ENCODE measurements around the gene TUBE1.
A peak's percentile ranks its signal among the peaks of the same experiment; 100 is the strongest.
"Not testable (repeated sequence)": the region's sequence is repeated elsewhere in the genome, so short reads cannot be mapped to it uniquely, and the experiment has no call there.

Gene TUBE1

DNA sequence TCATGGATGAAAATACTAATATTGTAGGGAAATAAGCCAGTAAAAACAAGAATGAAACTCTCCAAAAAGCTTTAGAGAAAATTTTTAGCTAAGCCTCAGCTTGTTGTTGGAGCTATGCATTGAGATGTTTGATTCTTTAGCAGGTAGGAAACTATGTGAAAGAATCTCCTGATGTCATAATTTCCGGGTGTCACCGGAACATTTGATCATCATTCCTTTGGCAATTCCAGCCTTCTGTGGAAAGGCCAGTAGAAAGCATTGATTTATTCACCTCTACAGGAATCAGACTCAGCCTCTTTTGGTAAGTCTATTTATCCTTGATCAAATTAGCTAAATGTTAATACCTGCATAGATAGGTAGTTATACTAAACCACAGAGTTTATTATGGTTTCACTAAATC lies 9.6 kb upstream of the TUBE1 start:
- Mint-ChIP-seq H3K9me3 (no peaks in the 10 kb centered on the region), H3K4me1 (ENCODE audit: low read depth) (no peaks in the 10 kb centered on the region), H3K27ac (no peak overlapping the region), H3K27me3 (ENCODE audit: low read depth) (peaks cover 39% of the 10 kb centered on the region), H3K4me3 (no peak overlapping the region), H3K36me3 (ENCODE audit: low read depth) (no peaks in the 10 kb centered on the region)

DNA sequence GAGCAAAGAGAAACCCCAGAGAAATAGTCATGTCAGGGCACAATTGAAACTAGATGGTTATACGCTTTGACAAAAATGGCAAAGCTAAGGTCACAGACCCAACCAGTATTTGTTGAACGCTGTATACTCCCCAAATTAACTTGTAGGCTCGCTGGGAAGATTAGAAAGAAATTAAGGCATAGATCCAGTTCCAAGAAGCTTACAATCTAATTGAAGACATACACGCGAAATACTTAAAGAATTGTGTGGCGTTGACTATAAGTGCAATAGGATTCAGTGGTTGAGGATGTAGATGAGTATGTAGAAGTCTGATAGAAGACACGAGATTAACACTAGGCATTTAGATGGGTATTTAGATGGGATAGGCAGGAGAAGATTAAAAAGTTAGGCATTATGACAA lies 634 bp upstream of the TUBE1 start:
- H3K27me3 Mint-ChIP-seq (ENCODE audit: low read depth), result peaks cover 39% of the 10 kb centered on the region

GRCh38 chr6:112086744-112087135 lies 542 bp downstream of the TUBE1 start:
- Mint-ChIP-seq H3K27me3 (ENCODE audit: low read depth) (peaks cover 29% of the 10 kb centered on the region), H3K4me1 (ENCODE audit: low read depth) (peaks cover 3% of the 10 kb centered on the region), H3K9me3 (no peaks in the 10 kb centered on the region), H3K4me3 (no peak overlapping the region), H3K36me3 (ENCODE audit: low read depth) (no peaks in the 10 kb centered on the region), H3K27ac (no peak overlapping the region)

More for the DNA sequence above, 634 bp upstream of the TUBE1 start:
- Mint-ChIP-seq H3K4me1 (ENCODE audit: low read depth) (peaks cover 3% of the 10 kb centered on the region), H3K4me3 (no peak overlapping the region), H3K36me3 (ENCODE audit: low read depth) (no peaks in the 10 kb centered on the region), H3K9me3 (no peaks in the 10 kb centered on the region), H3K27ac (no peak overlapping the region)

- H3K4me1 Mint-ChIP-seq (ENCODE audit: low read depth), result peaks cover 3% of the 10 kb centered on the region
- peaks cover 20% of the 10 kb centered on the region for H3K27me3 Mint-ChIP-seq (ENCODE audit: low read depth)
- no peaks in the 10 kb centered on the region for H3K9me3 Mint-ChIP-seq
- H3K36me3 Mint-ChIP-seq (ENCODE audit: low read depth), result no peaks in the 10 kb centered on the region
- H3K27ac Mint-ChIP-seq, result no peak overlapping the region
- peak overlapping the region; percentile 39 for H3K4me3 Mint-ChIP-seq
Measured at GRCh38 chr6:112085286-112086065, 1.8 kb downstream of the TUBE1 start.

DNA sequence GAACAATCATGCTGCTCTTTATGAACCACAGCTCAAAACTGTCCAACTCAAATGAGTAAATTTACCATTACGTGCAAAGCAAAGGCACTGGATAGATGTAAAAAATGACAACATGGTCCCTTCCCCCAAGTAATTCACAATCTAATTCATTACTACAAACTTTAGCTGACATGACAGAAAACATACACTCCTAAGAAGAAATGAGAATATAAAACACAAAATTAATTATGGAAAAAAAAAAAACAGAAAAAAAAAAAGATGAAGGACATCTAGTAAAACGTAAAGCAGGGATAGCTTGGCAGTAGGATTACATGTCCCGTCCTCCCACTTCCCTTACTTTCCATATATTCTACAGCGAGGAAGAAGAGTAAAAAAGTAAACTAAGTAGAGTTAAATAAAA lies 5.7 kb downstream of the TUBE1 start:
- H3K27me3 Mint-ChIP-seq (ENCODE audit: low read depth), result no peaks in the 10 kb centered on the region
- no peak overlapping the region for H3K27ac Mint-ChIP-seq
- peaks cover 5% of the 10 kb centered on the region for H3K36me3 Mint-ChIP-seq (ENCODE audit: low read depth)

GRCh38 chr6:112066606-112067005 lies 20.7 kb downstream of the TUBE1 start:
- no peaks in the 10 kb centered on the region for H3K4me1 Mint-ChIP-seq (ENCODE audit: low read depth)
- no peaks in the 10 kb centered on the region for H3K9me3 Mint-ChIP-seq
- H3K4me3 Mint-ChIP-seq, result no peak overlapping the region
- H3K27me3 Mint-ChIP-seq (ENCODE audit: low read depth), result peaks cover 4% of the 10 kb centered on the region
- H3K27ac Mint-ChIP-seq, result no peak overlapping the region
- peaks cover 5% of the 10 kb centered on the region for H3K36me3 Mint-ChIP-seq (ENCODE audit: low read depth)

More for the DNA sequence above, 5.7 kb downstream of the TUBE1 start:
- peaks cover 3% of the 10 kb centered on the region for H3K4me1 Mint-ChIP-seq (ENCODE audit: low read depth)
- no peaks in the 10 kb centered on the region for H3K9me3 Mint-ChIP-seq
- no peak overlapping the region for H3K4me3 Mint-ChIP-seq

DNA sequence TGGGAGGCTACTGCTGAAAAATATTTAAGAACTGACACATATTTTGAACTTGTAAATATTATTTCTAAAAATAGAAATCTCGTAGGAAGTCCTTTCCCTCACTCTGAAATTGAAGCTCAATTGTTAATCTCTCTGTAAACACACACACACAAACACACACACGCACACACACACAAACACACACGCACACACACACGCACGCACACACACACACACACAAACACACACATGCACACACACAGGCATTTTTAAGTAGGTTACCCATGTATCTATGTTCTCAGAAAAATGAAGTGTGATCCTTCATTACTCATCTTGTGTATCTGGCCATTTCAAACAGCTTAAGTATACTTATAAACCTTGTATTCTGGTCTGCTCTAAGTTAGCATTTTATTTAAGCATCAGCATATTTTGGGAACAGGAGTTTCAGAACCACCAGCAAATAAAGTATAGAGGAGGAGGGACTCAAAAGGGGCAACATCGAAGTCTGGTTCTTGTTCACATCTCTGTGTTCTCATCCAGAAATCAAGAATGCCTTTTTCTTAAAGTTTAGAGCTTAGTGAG lies 21.8 kb downstream of the TUBE1 start:
- H3K36me3 Mint-ChIP-seq (ENCODE audit: low read depth), result peaks cover 5% of the 10 kb centered on the region
- H3K27ac Mint-ChIP-seq, result no peak overlapping the region
- H3K4me3 Mint-ChIP-seq, result no peak overlapping the region
- H3K9me3 Mint-ChIP-seq, result no peaks in the 10 kb centered on the region
- no peaks in the 10 kb centered on the region for H3K4me1 Mint-ChIP-seq (ENCODE audit: low read depth)
- peaks cover 4% of the 10 kb centered on the region for H3K27me3 Mint-ChIP-seq (ENCODE audit: low read depth)

DNA sequence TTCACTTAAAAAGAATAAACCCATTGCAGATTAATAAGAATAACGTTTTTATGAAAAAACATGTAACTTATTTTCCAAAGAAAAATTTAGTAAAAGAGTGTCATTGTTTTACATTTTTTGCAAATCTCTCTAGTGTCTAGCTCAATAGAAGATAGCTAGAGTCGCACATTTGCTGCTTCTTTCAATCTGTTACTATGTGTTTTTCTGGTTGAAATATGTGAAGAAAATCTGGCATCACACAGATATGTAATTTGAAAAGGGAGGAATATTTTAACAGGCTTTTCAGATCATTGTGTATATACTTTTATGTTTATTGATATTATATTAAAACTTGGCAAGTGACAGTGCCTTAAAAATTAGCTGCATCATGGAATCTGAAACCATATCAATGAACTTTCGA lies 24.3 kb downstream of the TUBE1 start:
- Mint-ChIP-seq H3K4me1 (ENCODE audit: low read depth) (no peaks in the 10 kb centered on the region), H3K9me3 (no peaks in the 10 kb centered on the region), H3K27me3 (ENCODE audit: low read depth) (peaks cover 4% of the 10 kb centered on the region), H3K4me3 (no peak overlapping the region), H3K27ac (no peak overlapping the region), H3K36me3 (ENCODE audit: low read depth) (no peaks in the 10 kb centered on the region)

- H3K9me3 Mint-ChIP-seq, result no peaks in the 10 kb centered on the region
- no peak overlapping the region for H3K4me3 Mint-ChIP-seq
- no peak overlapping the region for H3K27ac Mint-ChIP-seq
- H3K27me3 Mint-ChIP-seq (ENCODE audit: low read depth), result peaks cover 4% of the 10 kb centered on the region
- no peaks in the 10 kb centered on the region for H3K4me1 Mint-ChIP-seq (ENCODE audit: low read depth)
- no peaks in the 10 kb centered on the region for H3K36me3 Mint-ChIP-seq (ENCODE audit: low read depth)
Measured at GRCh38 chr6:112061605-112062004, 25.7 kb downstream of the TUBE1 start.

DNA sequence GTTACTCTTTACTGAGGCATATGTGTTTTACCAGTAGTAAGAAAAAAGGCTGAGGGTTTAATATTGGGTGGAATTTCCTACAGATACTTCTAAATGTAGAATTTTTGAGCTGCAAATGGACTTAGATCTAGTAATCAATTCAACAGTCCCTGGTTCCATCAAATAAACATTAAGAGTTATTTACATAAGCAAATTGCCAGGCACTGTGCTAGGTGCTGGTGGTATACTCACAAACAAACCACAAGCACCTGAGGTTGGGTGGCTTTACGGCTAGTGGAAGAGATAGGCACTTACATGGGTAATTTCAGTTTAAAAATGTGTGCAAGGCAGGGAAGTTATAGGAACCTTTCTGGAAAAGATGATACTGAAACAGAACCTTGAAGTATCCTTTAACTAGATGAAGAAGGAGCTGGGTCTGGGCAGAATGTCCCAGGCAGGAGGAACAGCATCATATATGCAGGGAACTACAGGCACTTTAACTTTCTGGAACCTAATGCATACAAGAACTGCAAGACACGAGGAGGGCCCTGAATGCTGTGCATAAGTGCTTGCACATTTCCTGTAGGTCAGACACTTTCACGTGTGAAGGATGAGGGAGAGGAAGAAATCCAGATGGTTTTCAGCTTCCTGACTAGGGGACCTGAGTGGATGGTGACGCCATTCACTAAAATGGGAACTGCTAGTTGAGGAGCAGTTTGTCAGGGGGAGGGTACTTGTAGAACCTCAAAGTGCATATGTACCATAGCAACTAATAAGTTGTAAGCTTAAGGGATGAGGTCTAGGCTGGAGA lies 28.8 kb downstream of the TUBE1 start:
- H3K4me1 Mint-ChIP-seq (ENCODE audit: low read depth), result no peaks in the 10 kb centered on the region
- H3K9me3 Mint-ChIP-seq, result no peaks in the 10 kb centered on the region
- H3K27ac Mint-ChIP-seq, result no peak overlapping the region
- H3K36me3 Mint-ChIP-seq (ENCODE audit: low read depth), result no peaks in the 10 kb centered on the region
- peaks cover 10% of the 10 kb centered on the region for H3K27me3 Mint-ChIP-seq (ENCODE audit: low read depth)
- no peak overlapping the region for H3K4me3 Mint-ChIP-seq

DNA sequence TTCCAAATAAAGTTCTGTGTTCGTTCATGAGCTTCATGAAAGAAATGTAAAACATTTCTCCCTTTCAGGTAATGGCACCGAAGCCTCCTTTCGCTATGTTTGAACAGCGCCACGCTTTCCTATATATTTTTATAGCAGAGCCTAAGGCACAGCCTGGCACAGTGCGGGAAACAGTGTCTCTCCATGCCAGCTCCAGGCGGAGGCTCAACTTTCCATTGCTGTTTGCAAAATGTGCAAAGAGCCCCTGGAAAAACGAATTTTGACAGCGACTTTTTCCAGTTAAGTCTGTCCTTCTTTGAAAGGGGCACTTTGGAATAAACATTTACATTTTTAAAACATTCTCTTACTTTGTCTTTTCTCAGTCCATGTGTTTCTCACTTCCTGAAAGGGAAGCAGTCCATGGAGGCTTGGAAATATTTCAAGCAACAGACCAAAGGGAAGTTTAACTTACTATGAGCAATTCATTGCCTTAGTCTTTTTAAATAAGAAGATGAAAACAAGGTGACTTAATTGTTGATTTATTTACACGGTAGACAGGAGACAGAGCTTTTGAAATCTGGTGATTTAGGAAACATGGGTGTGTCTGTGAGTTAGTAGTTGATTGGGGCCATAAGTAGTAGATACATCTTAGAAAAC lies 32.6 kb downstream of the TUBE1 start:
- Mint-ChIP-seq H3K27me3 (ENCODE audit: low read depth) (peaks cover 10% of the 10 kb centered on the region), H3K36me3 (ENCODE audit: low read depth) (no peaks in the 10 kb centered on the region), H3K27ac (no peak overlapping the region), H3K4me1 (ENCODE audit: low read depth) (no peaks in the 10 kb centered on the region), H3K9me3 (no peaks in the 10 kb centered on the region), H3K4me3 (no peak overlapping the region)

- Mint-ChIP-seq H3K27me3 (ENCODE audit: low read depth) (peaks cover 10% of the 10 kb centered on the region), H3K27ac (no peak within 1 kb of the TSS), H3K4me3 (no peak within 1 kb of the TSS), H3K4me1 (ENCODE audit: low read depth) (no peaks in the 10 kb centered on the region), H3K9me3 (no peaks in the 10 kb centered on the region), H3K36me3 (ENCODE audit: low read depth) (no peaks in the 10 kb centered on the region)
Measured at GRCh38 chr6:112054001-112054400, 33.3 kb downstream of the TUBE1 start, which contains the start of gene CCN6. Gene CCN6 (plus strand): TSS chr6:112054104. CDS start chr6:112054358, 254 bp downstream.

- H3K4me3 Mint-ChIP-seq; H3K9me3 Mint-ChIP-seq; H3K4me1 Mint-ChIP-seq (ENCODE audit: low read depth); H3K36me3 Mint-ChIP-seq (ENCODE audit: low read depth); H3K27me3 Mint-ChIP-seq (ENCODE audit: low read depth); H3K27ac Mint-ChIP-seq: not testable (repeated sequence)
Measured at GRCh38 chr6:112051251-112051740, 36.0 kb downstream of the TUBE1 start.

DNA sequence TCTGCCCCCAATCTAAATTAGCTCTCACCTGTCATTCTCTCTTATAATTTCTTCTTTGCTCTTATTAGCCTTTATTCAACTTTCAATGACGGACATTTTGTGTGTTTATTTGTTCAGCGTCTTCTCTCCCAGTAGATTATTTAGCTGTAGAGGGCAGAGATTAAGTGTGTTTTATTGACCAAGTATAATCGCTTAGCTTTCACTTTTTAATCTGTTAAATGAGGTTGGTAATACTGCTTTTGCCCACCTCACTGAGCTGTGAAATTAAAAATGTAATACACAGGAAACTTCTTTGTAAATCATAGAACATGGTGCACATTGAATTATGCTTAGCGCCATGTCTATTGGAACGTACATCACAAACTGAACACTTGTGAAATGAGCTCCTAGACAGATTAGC lies 36.9 kb downstream of the TUBE1 start:
- no peaks in the 10 kb centered on the region for H3K9me3 Mint-ChIP-seq
- no peaks in the 10 kb centered on the region for H3K4me1 Mint-ChIP-seq (ENCODE audit: low read depth)
- H3K36me3 Mint-ChIP-seq (ENCODE audit: low read depth), result no peaks in the 10 kb centered on the region
- no peak overlapping the region for H3K27ac Mint-ChIP-seq
- no peak overlapping the region for H3K4me3 Mint-ChIP-seq
- peaks cover 6% of the 10 kb centered on the region for H3K27me3 Mint-ChIP-seq (ENCODE audit: low read depth)
